Neural cell (in vitro differentiated cells): ENCODE data around the gene SLIRP.

Experiments
- CTCF ChIP-seq: fragments of 450-650 bp; IDR thresholded peaks from 2 replicates; pipeline ENCODE4 v1.5.1; 2014; ENCODE audit warnings: antibody characterized with exemption, mild to moderate bottlenecking, moderate library complexity; ENCODE audit not compliant: poor library complexity, severe bottlenecking
- POLR2AphosphoS5 ChIP-seq: IDR thresholded peaks from 2 replicates; pipeline ENCODE4 v1.6.1; 2012
- RAD21 ChIP-seq: fragments of 450-650 bp; conservative IDR thresholded peaks from 2 replicates; pipeline ENCODE4 v1.6.1; 2014; ENCODE audit warnings: antibody characterized with exemption, mild to moderate bottlenecking, moderate library complexity
- TAF1 ChIP-seq: IDR thresholded peaks from 2 replicates; pipeline ENCODE4 v1.6.1; 2012; ENCODE audit warnings: low read depth
- TF ChIP-seq, protein P1 (sequence below): IDR thresholded peaks from 2 replicates; pipeline ENCODE4 v1.6.1; 2012; ENCODE audit warnings: borderline replicate concordance

DNA sequence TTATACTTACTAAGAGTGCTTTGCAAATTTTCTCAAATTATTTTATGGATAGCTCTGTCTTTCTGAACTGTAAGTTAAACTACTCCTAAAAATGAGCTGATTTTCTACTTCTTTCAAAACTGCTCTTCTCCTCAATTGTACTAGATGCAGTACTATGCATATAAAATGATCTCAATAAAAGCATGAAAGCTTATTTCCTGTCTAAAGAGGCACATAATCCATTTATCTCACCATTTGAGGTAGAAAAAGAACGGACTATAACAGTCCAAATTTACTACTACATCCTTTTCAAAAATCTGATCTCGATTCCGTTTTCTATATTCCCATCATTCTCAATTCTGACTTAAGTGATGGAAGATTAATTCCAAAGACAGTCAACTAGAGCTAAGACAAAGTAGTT, 14.4 kb downstream of the SLIRP start:
- TF ChIP-seq CTCF (no peak), RAD21 (no peak), POLR2AphosphoS5 (no peak), TAF1 (no peak)
- TF ChIP-seq, protein P1, sequence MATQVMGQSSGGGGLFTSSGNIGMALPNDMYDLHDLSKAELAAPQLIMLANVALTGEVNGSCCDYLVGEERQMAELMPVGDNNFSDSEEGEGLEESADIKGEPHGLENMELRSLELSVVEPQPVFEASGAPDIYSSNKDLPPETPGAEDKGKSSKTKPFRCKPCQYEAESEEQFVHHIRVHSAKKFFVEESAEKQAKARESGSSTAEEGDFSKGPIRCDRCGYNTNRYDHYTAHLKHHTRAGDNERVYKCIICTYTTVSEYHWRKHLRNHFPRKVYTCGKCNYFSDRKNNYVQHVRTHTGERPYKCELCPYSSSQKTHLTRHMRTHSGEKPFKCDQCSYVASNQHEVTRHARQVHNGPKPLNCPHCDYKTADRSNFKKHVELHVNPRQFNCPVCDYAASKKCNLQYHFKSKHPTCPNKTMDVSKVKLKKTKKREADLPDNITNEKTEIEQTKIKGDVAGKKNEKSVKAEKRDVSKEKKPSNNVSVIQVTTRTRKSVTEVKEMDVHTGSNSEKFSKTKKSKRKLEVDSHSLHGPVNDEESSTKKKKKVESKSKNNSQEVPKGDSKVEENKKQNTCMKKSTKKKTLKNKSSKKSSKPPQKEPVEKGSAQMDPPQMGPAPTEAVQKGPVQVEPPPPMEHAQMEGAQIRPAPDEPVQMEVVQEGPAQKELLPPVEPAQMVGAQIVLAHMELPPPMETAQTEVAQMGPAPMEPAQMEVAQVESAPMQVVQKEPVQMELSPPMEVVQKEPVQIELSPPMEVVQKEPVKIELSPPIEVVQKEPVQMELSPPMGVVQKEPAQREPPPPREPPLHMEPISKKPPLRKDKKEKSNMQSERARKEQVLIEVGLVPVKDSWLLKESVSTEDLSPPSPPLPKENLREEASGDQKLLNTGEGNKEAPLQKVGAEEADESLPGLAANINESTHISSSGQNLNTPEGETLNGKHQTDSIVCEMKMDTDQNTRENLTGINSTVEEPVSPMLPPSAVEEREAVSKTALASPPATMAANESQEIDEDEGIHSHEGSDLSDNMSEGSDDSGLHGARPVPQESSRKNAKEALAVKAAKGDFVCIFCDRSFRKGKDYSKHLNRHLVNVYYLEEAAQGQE = no peak
